SK-N-SH treated with all-trans-retinoic acid at 6 μM for 48 hours (cell line): ENCODE data around the gene CNIH1.

ENCODE experiments used
- ARNTL ChIP-seq: fragments of 450-650 bp; formaldehyde crosslinking; IDR thresholded peaks from 2 replicates; pipeline ENCODE4 v1.5.0; 2020; ENCODE audit warnings: low read depth, mild to moderate bottlenecking, moderate library complexity, borderline replicate concordance
- BACH2 ChIP-seq: fragments of 250-450 bp; sonication (Bioruptor Pico); IDR thresholded peaks from 2 replicates; pipeline ENCODE4 v1.9.0; 2021; ENCODE audit warnings: mild to moderate bottlenecking, borderline replicate concordance
- ESRRG ChIP-seq: fragments of 250-450 bp; sonication (Bioruptor Pico); IDR thresholded peaks from 2 replicates; pipeline ENCODE4 v1.6.1; 2021; ENCODE audit warnings: mild to moderate bottlenecking
- TF ChIP-seq, protein P1 (sequence below): fragments of 250-450 bp; sonication (Bioruptor Pico); IDR thresholded peaks from 2 replicates; pipeline ENCODE4 v1.5.1; 2021; ENCODE audit warnings: mild to moderate bottlenecking, moderate library complexity

DNA sequence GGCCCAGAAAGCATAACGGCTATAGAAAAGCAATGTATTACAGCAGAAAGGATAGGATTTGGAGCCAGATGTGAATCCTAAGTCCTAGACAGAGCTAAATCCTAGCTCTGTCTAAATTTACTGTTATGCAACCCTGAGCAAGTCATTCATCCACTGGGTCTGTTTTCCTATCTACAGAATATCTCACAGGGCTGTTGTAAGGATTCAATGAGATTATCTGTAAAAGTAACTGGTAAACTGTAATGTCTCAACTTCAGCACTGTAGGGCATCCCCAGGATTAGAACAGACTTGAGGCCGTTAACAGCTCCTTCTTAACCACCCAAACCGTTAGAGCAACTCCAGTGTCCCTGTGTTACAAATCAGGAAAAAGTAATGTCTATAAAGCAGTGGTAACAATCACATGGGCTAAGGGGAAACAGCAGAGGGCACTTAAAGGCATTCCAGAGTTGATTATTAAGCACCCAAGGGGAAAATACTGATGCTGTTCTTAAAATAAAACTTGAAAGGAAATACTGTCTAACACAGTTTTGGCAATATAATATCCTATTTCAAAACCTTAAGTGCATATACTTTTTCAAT, 37.6 kb upstream of the CNIH1 start:
- no peak for TF ChIP-seq ARNTL (CRISPR knock-in tag)
- TF ChIP-seq BACH2 (CRISPR knock-in tag) = no peak
- no peak for TF ChIP-seq ESRRG (CRISPR knock-in tag)
- TF ChIP-seq, protein P1, sequence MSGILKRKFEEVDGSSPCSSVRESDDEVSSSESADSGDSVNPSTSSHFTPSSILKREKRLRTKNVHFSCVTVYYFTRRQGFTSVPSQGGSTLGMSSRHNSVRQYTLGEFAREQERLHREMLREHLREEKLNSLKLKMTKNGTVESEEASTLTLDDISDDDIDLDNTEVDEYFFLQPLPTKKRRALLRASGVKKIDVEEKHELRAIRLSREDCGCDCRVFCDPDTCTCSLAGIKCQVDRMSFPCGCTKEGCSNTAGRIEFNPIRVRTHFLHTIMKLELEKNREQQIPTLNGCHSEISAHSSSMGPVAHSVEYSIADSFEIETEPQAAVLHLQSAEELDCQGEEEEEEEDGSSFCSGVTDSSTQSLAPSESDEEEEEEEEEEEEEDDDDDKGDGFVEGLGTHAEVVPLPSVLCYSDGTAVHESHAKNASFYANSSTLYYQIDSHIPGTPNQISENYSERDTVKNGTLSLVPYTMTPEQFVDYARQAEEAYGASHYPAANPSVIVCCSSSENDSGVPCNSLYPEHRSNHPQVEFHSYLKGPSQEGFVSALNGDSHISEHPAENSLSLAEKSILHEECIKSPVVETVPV (CRISPR knock-in tag) = no peak
